22Rv1 (cell line): ENCODE measurements around the gene VARS1.
"Not testable (repeated sequence)": the region's sequence is repeated elsewhere in the genome, so short reads cannot be mapped to it uniquely, and the experiment has no call there.

Experiments
- H3K27ac ChIP-seq: fragments of 450-650 bp; 2 replicates; pipeline ENCODE4 v1.5.1; 2017
- ZFX ChIP-seq: fragments of 450-650 bp; IDR thresholded peaks from 2 replicates; pipeline ENCODE4 v1.6.1; 2017; ENCODE audit warnings: antibody characterized with exemption, borderline replicate concordance
- TF ChIP-seq, protein P1 (sequence below): fragments of 450-650 bp; IDR thresholded peaks from 2 replicates; pipeline ENCODE4 v1.5.1; 2017; ENCODE audit warnings: mild to moderate bottlenecking

Gene VARS1

DNA sequence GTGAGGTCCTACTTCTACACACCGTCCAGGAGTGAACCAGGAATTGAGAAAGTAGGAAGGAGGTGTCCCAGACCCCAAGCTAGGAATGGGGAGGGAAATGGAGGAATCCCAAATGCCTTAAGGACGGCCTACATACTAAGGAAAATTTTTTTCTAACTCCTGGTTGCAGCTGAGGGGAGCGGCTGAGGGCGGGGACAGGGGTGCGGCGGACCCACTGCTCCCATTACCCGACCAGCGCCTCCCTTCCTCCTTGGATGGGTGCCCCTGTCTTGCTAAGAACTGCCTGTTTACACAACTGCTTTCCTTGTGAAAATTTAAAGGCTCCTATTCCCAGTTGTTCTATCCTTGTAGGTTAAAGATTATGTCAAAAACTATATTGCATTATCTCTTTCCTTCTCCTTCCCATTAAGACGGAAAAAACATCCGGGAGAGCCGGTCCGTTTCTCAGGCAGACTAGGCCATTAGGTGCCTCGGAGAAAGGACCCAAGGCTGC is 31.3 kb upstream of the VARS1 start:
- TF ChIP-seq, protein P1, sequence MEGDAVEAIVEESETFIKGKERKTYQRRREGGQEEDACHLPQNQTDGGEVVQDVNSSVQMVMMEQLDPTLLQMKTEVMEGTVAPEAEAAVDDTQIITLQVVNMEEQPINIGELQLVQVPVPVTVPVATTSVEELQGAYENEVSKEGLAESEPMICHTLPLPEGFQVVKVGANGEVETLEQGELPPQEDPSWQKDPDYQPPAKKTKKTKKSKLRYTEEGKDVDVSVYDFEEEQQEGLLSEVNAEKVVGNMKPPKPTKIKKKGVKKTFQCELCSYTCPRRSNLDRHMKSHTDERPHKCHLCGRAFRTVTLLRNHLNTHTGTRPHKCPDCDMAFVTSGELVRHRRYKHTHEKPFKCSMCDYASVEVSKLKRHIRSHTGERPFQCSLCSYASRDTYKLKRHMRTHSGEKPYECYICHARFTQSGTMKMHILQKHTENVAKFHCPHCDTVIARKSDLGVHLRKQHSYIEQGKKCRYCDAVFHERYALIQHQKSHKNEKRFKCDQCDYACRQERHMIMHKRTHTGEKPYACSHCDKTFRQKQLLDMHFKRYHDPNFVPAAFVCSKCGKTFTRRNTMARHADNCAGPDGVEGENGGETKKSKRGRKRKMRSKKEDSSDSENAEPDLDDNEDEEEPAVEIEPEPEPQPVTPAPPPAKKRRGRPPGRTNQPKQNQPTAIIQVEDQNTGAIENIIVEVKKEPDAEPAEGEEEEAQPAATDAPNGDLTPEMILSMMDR: no peak
- no peak for TF ChIP-seq ZFX
- peak overlapping the region; percentile 99 for H3K27ac ChIP-seq

DNA sequence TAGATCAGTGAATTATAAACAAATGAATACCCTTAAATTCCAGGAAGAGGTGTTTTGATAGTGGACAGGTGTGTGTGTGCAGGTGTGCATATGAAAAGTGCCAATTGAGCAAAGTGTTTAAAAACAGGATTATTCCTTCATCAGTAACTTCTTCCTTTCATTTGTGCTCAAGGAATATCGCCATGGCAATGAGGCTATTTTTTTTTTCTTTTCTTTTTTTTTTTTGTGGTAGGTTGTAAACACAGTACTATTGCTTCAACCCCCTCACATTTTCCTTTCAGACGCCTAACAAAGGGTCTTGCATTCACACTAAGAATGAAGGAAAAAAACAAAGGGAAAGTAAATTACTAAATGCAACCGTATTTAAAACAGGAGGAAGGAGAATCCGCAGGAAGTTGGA is 30.0 kb upstream of the VARS1 start:
- peak overlapping the region; percentile 99 for H3K27ac ChIP-seq
- TF ChIP-seq, protein P1: no peak
- no peak for TF ChIP-seq ZFX

DNA sequence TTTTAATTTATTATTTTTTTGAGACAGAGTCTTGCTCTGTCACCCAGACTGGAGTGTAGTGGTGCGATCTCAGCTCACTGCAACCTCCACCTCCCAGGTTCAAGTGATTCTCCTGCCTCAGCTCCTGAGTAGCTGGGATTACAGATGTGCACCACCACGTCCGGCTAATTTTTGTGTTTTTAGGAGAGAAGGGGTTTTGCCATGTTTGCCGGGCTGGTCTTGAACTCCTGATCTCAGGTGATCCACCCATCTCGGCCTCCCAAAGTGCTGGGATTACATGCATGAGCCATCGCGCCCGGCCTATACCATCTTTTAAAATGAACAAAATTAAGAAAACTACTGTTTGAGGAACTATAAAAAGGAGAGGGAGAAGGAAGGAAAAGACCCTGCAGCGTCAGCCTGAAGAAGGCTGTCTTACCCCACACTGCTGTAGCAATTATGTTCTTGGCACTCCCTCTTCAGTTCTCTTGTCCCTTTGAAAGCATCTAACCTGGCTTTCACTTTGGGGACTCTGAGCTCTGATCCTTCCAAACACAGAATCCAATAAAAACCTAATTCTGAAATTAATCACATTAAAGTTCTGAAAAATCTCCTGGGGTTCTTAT is 28.1 kb upstream of the VARS1 start:
- H3K27ac ChIP-seq: not testable (repeated sequence)

DNA sequence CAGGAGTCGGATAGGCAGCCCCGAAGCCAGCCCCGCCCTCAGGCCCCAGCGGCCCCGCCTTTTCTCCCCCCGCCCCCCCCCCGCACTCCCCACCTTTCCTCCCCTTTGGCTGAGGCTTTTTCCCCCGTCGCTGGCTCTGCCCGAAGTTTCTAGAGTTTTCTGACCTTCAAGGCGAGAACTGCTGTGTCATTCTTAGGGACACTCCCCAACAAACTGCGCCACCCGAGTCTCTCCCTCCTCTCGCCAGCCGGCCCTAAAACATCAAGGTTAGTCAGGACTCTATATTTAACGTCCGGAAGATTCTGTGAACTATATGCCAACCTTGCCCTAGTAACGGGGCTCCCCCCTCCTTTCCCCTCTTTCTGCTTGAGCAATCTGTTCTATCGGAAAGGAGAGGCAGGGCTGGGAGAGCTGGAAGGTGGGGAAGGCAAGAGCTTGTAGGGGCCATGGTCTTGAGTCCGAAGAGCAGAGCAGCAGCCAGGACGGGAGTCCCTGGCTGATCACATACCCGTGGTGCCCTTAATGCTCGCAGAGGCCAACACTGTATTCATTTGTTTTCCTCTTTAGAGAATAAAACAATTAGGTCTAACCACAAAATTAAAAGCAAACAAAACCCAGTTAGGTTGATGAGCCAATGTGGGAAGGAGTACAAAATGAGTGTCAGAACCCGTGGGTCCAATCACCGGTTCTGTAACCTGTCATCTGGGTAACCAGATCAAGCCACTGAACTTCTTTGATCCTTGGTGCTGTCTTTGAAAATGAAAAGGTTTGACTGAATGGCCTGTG is 26.7 kb upstream of the VARS1 start:
- peak overlapping the region; percentile 9; the same call in 1 of the 2 replicates for H3K27ac ChIP-seq

DNA sequence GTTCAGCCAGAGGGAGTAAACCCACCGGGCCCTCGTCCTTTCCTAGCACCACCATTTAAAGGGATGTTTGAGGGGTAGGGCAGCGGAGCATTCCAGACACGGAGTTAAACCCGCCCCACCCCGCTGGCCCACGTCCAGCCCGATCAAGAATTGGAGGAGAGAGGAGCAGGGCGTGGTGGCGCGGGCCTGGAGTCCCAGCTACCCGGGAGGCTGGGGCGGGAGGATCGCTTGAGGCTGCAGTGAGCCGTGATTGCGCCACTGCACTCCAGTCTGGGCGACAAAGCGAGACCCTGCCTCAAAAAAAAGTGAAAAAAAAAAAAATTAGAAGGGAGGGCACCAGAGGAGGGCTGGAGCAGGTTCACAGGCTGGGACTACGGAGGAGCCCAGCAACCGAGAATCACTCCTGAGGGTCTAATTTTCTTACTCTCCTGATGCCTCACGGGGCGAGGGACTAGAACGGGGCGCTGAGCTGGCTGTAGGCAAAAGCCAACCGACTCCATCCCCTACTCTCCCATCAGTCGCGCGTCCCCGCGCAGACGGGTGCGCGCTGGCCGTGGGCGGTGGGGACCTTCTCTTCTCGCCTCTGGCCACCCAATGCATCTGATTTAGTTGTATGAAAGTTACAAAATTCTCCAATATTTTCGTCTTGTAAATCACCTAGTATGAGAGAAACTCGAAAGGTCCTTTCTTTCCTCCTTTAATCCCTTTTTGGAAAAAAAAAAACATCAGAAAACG is 25.9 kb upstream of the VARS1 start:
- TF ChIP-seq, protein P1: no peak
- TF ChIP-seq ZFX: no peak
- H3K27ac ChIP-seq: no peak overlapping the region

More for the DNA sequence above, 26.7 kb upstream of the VARS1 start:
- TF ChIP-seq, protein P1: no peak
- TF ChIP-seq ZFX: no peak

DNA sequence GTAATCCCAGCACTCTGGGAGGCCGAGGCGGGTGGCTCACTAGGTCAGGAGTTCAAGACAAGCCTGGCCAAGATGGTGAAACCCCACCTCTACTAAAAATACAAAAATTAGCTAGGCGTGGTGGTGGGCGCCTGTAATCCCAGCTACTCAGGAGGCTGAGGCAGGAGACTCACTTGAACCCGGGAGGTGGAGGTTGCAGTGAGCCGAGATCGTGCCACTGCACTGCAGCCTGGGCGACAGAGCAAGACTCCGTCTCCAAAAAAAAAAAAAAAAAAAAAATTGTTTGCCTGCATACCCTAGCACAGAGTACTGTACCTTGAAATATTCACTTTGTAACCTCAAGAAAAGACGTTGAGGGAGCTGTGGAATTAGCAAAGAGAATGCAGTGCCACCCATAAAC is 24.8 kb upstream of the VARS1 start:
- H3K27ac ChIP-seq: not testable (repeated sequence)

DNA sequence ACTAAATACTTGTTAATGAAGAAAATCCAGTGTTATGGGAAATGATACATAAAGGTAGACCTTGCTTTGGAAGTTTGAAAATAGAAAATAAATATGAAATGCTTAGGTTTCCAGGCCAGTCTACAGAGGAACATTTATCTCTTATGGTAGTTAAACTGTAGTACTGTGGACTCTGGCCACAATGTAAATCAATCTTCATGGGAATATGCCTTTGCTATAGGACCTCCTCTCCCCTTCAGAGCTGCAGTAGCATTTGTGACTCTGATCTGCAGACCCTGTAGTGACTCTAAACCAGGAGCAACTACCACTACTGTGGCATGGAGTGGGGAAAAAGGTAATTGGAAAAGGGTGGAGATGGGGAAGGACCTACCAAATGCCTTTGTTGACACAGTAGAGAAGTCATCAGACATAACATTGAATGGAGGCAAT is 24.3 kb upstream of the VARS1 start:
- TF ChIP-seq, protein P1: no peak
- no peak for TF ChIP-seq ZFX
- H3K27ac ChIP-seq: no peak overlapping the region

DNA sequence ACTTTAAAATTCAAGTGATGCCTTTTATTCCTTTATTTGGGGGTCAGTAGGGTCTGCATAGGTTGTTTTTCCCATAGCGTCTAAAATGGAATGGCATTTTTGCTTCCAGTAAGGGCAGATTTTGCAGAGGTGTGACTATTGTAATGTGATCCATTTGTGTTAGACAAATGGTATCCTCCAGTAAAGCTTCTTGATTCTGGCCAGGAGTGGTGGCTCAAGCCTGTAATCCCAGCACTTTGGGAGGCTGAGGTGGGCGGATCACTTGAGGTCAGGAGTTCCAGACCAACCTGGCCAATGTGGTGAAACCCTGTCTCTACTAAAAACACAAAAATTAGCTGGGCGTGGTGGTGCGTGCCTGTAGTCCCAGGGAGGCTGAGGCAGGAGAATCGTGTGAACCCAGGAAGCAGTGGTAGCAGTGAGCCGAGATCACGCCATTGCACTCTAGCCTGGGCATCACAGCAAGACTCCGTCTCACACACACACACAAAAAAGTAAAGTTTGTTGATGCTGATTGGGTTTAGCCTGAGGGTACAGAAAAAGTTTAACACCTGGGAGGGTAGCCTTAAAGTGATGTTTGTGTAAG is 22.5 kb upstream of the VARS1 start:
- H3K27ac ChIP-seq: not testable (repeated sequence)

DNA sequence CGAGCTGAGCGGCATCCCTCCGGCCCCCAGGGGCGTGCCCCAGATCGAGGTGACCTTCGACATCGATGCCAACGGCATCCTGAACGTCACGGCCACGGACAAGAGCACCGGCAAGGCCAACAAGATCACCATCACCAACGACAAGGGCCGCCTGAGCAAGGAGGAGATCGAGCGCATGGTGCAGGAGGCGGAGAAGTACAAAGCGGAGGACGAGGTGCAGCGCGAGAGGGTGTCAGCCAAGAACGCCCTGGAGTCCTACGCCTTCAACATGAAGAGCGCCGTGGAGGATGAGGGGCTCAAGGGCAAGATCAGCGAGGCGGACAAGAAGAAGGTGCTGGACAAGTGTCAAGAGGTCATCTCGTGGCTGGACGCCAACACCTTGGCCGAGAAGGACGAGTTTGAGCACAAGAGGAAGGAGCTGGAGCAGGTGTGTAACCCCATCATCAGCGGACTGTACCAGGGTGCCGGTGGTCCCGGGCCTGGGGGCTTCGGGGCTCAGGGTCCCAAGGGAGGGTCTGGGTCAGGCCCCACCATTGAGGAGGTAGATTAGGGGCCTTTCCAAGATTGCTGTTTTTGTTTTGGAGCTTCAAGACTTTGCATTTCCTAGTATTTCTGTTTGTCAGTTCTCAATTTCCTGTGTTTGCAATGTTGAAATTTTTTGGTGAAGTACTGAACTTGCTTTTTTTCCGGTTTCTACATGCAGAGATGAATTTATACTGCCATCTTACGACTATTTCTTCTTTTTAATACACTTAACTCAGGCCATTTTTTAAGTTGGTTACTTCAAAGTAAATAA is 21.8 kb upstream of the VARS1 start:
- H3K27ac ChIP-seq: not testable (repeated sequence)
